ENCODE data around the gene CDC42SE2. TPM values are rescaled to one million over a fixed set of nuclear protein-coding genes. Genes with fewer than 3 reads are reported as not detected.
A peak's percentile ranks its signal among the peaks of the same experiment; 100 is the strongest.

CDC42SE2 gene
- total and polyA plus RNA-seq, 2 of the 4 experiments (the other 2 are of a cell fraction): 12.5 to 19.4 TPM

DNA sequence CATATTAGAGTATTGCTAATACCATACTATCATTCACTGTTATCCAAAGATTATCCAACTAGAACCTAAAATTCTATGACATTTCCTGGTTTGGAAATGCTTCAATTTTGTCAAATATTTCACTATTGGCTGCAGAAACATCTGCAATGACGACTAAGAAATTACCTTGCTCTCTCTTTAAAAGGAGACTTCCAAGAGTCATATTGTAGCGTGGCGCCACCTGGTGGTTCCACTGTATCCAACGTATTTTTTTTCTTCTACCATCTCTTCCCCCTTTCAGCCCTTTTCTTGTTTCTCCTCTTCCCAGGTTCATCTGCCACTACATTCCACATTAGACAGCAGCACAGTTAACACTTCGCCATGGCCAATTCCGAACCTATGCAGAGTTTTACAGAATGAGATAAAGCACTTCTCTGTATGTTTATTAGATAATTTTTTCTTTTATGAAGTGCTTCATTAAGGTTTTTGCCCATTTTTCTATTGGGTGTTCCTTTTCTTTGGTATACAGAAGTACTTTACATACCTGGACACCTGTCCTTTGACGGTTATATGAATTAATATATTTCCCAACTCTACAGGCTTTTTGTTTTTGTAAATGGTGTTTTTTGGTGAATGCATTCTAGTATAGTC is 153.5 kb downstream of the CDC42SE2 start:
- CTCF ChIA-PET: interaction anchor here (1.4 kb wide), 1 partner anchor 9 kb away, joined by 3 read pairs; no protein-coding TSS in a partner anchor
- Histone ChIP-seq H2BK5ac (ENCODE audit: low read depth, low read length, poor library complexity, severe bottlenecking) (no peak overlapping the region), H2AK5ac (ENCODE audit: low read depth, low read length) (no peak overlapping the region), H3K23ac (ENCODE audit: low read depth, low read length) (no peak overlapping the region), H3K4ac (ENCODE audit: low read depth, low read length) (no peak overlapping the region), H4K20me1 (ENCODE audit: insufficient read depth, low read length) (no peaks in the 10 kb centered on the region), H3K4me2 (ENCODE audit: low read depth, low read length) (no peak overlapping the region), H2BK20ac (ENCODE audit: low read depth, low read length) (no peak overlapping the region), H3K14ac (replicated peaks; ENCODE audit: low read depth, low read length) (no peak overlapping the region), H4K5ac (ENCODE audit: low read depth, low read length) (no peak overlapping the region), H3K9me3 (ENCODE audit: control insufficient read depth, insufficient read depth, low read length) (no peaks in the 10 kb centered on the region), H3K9me1 (ENCODE audit: insufficient read depth, low read length) (no peaks in the 10 kb centered on the region), H3K36me3 (ENCODE audit: control insufficient read depth, insufficient read depth, low read length) (0 out of 2 replicates have a peak, but pooled peaks cover 2% of the 10 kb centered on the region), H3K18ac (ENCODE audit: low read depth, low read length) (no peak overlapping the region), H2BK120ac (ENCODE audit: low read depth, low read length) (no peak overlapping the region), H3K27me3 (ENCODE audit: control insufficient read depth, insufficient read depth, low read length) (no peaks in the 10 kb centered on the region), H3K79me1 (ENCODE audit: low read depth in 1 of 2, low read length in 2 of 2) (no peaks in the 10 kb centered on the region), H3K27ac (ENCODE audit: insufficient read depth, low read length) (no peak overlapping the region), H3K56ac (ENCODE audit: extremely low read depth, insufficient read depth, low read length) (no peak overlapping the region), H2BK15ac (ENCODE audit: low read depth, low read length) (no peak overlapping the region), H3K4me3 (ENCODE audit: insufficient read depth, low read depth, low read length) (no peak overlapping the region), H3K4me1 (ENCODE audit: control insufficient read depth, insufficient read depth, low read length) (no peaks in the 10 kb centered on the region), H2AFZ (replicated peaks; ENCODE audit: low read length, poor library complexity) (no peak overlapping the region), H4K8ac (ENCODE audit: low read depth in 2 of 2, low read length in 2 of 2) (no peak overlapping the region), H4K91ac (ENCODE audit: insufficient read depth, low read depth, low read length) (no peak overlapping the region), H2AK9ac (replicated peaks; ENCODE audit: low read depth, low read length, poor library complexity) (no peak overlapping the region), H3K9ac (ENCODE audit: low read depth, low read length) (no peak overlapping the region)
- no CpG with 5 or more reads among the region's 7 CpGs for WGBS, 2 experiments (ENCODE audit: extremely low coverage in 2 of 2, insufficient read length in 1 of 2)
- DNase-seq (peak; percentile 71), ATAC-seq (ENCODE audit: low read depth) (peak; percentile 76)
- intact Hi-C loops (cut with micrococcal nuclease) (loop anchor here (1.0 to 5.0 kb wide), 3 partner anchors 252 to 1515 kb away; partner anchors contain the start of gene HINT1), dilution Hi-C loops (cut with HindIII; ENCODE audit: low sequenced_read_pairs, unreplicated experiment) (no loop called here), in situ Hi-C loops (cut with MboI; ENCODE audit: low sequenced_read_pairs) (loop anchor here (25.0 kb wide), 3 partner anchors 530 to 1505 kb away; partner anchors contain the start of gene CHSY3)
- POLR2A ChIA-PET (ENCODE audit: unreplicated experiment): no interaction called here
- TF ChIP-seq, protein P1, sequence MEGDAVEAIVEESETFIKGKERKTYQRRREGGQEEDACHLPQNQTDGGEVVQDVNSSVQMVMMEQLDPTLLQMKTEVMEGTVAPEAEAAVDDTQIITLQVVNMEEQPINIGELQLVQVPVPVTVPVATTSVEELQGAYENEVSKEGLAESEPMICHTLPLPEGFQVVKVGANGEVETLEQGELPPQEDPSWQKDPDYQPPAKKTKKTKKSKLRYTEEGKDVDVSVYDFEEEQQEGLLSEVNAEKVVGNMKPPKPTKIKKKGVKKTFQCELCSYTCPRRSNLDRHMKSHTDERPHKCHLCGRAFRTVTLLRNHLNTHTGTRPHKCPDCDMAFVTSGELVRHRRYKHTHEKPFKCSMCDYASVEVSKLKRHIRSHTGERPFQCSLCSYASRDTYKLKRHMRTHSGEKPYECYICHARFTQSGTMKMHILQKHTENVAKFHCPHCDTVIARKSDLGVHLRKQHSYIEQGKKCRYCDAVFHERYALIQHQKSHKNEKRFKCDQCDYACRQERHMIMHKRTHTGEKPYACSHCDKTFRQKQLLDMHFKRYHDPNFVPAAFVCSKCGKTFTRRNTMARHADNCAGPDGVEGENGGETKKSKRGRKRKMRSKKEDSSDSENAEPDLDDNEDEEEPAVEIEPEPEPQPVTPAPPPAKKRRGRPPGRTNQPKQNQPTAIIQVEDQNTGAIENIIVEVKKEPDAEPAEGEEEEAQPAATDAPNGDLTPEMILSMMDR (conservative IDR thresholded peaks at IDR 0.05; ENCODE audit: low read depth, low read length): peak; percentile 84
- TF ChIP-seq RAD21 (IDR thresholded peaks at IDR 0.05; ENCODE audit: low read length) (peak; percentile 85), SMC3 (IDR thresholded peaks at IDR 0.05; ENCODE audit: low read depth, low read length) (peak; percentile 81), CEBPB (IDR thresholded peaks at IDR 0.05; ENCODE audit: low read depth, low read length) (no peak)
- no TSS peak for BruUV-seq (replicated peaks)
